OCI-LY3 (cell line): Measurements from ENCODE around the gene NVL.
"Not testable (repeated sequence)": the region's sequence is repeated elsewhere in the genome, so short reads cannot be mapped to it uniquely, and the experiment has no call there.

Source experiments
- H2AFZ ChIP-seq: fragments of 200-600, 300-600 bp; shearing (Covaris generic); 2 replicates; pipeline ENCODE4 v1.6.0; 2014; ENCODE audit warnings: antibody characterized with exemption, low read depth, low read length
- H3K27ac ChIP-seq: fragments of 200-600, 300-600 bp; sonication (generic); 2 replicates; pipeline ENCODE4 v1.5.1; 2014; ENCODE audit warnings: mild to moderate bottlenecking, low read length, moderate library complexity, mixed read lengths
- H3K27me3 ChIP-seq: fragments of 200-600, 300-600 bp; sonication (generic); 2 replicates; pipeline ENCODE4 v1.6.1; 2014; ENCODE audit warnings: low read depth, low read length, mixed read lengths
- H3K36me3 ChIP-seq: fragments of 200-600, 300-600 bp; sonication (generic); replicated peaks from 2 replicates; pipeline ENCODE3; 2014; ENCODE audit warnings: low read depth, low read length, mixed read lengths
- H3K4me1 ChIP-seq: fragments of 300-600, 200-600 bp; sonication (generic); 2 replicates; pipeline ENCODE4 v1.6.1; 2014; ENCODE audit warnings: low read length, mixed read lengths
- H3K4me2 ChIP-seq: fragments of 200-600, 300-600 bp; sonication (generic); 2 replicates; pipeline ENCODE4 v1.6.1; 2014; ENCODE audit warnings: low read length, mixed read lengths
- H3K4me3 ChIP-seq: fragments of 300-600, 200-600 bp; sonication (generic); 2 replicates; pipeline ENCODE4 v1.5.1; 2014; ENCODE audit warnings: antibody characterized with exemption, mild to moderate bottlenecking, low read length, moderate library complexity
- H3K79me2 ChIP-seq: fragments of 300-600, 200-600 bp; shearing (Covaris generic); 2 replicates; pipeline ENCODE4 v1.6.1; 2014; ENCODE audit warnings: mild to moderate bottlenecking, low read length, mixed read lengths
- H3K9ac ChIP-seq: fragments of 300-600, 200-600 bp; shearing (Covaris generic); 2 replicates; pipeline ENCODE4 v1.6.0; 2014; ENCODE audit warnings: mild to moderate bottlenecking, low read length, moderate library complexity
- H3K9me3 ChIP-seq: fragments of 200-600, 300-600 bp; shearing (Covaris generic); 2 replicates; pipeline ENCODE4 v1.6.1; 2014; ENCODE audit warnings: low read length, mixed read lengths; ENCODE audit not compliant: insufficient read depth
- H4K20me1 ChIP-seq: fragments of 200-600, 300-600 bp; sonication (generic); 2 replicates; pipeline ENCODE4 v1.6.1; 2016; ENCODE audit warnings: low read length, mixed read lengths; ENCODE audit not compliant: insufficient read depth
- EZH2phosphoT487 ChIP-seq: fragments of 200-600 bp; shearing (Covaris generic); IDR thresholded peaks from 2 replicates; pipeline ENCODE4 v1.6.1; 2018; ENCODE audit warnings: antibody characterized with exemption, mixed run types, low read depth
- TF ChIP-seq, protein P1 (sequence below): fragments of 200-600, 300-600 bp; sonication (generic); IDR thresholded peaks from 2 replicates; pipeline ENCODE4 v1.5.1; 2014; ENCODE audit warnings: antibody characterized with exemption, low read length, low read depth

The NVL gene

DNA sequence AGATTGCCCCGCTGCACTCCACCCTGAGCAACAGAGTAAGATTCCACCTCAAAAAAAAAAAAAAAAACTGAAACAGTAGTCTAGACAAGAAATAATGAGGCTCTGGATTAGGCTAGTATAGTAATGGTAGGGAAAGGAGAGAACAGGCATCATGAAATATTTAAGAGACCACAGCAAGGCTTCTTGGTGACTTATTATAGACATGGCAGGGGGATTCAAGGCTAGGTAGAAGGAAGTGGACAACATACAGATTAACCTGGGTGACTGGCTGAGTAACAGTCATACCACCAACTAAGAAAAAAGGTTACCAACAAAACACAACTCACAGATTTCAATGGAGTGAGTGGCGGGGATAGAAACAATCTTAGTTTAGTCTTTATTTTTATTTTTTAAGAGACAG is 8.3 kb downstream of the NVL start:
- H3K27ac ChIP-seq = no peak overlapping the region
- no peaks in the 10 kb centered on the region for H3K4me1 ChIP-seq

DNA sequence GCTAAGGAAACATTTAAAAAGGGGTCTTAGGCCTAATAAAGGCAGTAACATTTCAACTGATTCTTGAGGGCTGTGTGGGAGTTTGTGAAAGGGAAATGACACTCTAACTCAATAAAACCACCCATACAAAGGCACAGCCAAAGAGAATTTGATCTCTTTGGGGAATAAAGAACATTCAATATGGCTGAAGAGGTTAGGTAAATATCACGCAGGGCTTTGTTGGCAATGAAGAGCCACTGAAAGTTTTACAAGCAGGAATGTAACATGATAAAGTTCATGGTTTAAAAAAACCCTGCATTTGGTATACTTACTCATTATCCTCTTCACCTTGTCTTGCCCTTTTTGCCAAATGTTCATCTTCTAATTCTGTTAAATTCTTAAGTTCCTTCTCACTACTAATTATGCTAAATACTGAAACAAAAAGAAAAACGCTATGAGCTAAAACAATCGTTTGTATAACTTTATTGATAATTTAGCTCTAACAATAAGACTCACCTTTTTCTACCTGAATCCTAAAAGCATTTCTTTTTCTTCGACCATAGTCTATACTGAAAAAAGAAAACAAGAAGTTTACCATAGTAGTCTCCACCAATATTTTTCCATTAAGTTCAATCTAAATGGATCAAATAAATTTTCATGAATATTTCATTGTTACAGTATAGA is 12.5 kb downstream of the NVL start:
- Histone ChIP-seq H3K9me3 (no peaks in the 10 kb centered on the region), H2AFZ (no peak overlapping the region), H3K27ac (no peak overlapping the region), H4K20me1 (no peaks in the 10 kb centered on the region), H3K79me2 (peaks cover 19% of the 10 kb centered on the region), H3K27me3 (no peaks in the 10 kb centered on the region), H3K9ac (no peak overlapping the region), H3K36me3 (peaks cover 23% of the 10 kb centered on the region), H3K4me2 (no peak overlapping the region), H3K4me3 (no peak overlapping the region), H3K4me1 (no peaks in the 10 kb centered on the region)
- TF ChIP-seq EZH2phosphoT487 = no peak
- TF ChIP-seq, protein P1, sequence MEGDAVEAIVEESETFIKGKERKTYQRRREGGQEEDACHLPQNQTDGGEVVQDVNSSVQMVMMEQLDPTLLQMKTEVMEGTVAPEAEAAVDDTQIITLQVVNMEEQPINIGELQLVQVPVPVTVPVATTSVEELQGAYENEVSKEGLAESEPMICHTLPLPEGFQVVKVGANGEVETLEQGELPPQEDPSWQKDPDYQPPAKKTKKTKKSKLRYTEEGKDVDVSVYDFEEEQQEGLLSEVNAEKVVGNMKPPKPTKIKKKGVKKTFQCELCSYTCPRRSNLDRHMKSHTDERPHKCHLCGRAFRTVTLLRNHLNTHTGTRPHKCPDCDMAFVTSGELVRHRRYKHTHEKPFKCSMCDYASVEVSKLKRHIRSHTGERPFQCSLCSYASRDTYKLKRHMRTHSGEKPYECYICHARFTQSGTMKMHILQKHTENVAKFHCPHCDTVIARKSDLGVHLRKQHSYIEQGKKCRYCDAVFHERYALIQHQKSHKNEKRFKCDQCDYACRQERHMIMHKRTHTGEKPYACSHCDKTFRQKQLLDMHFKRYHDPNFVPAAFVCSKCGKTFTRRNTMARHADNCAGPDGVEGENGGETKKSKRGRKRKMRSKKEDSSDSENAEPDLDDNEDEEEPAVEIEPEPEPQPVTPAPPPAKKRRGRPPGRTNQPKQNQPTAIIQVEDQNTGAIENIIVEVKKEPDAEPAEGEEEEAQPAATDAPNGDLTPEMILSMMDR = no peak

More for the DNA sequence above, 8.3 kb downstream of the NVL start:
- Histone ChIP-seq H3K9me3 (no peaks in the 10 kb centered on the region), H2AFZ (no peak overlapping the region), H3K4me2 (no peak overlapping the region), H3K79me2 (peaks cover 48% of the 10 kb centered on the region), H4K20me1 (peaks cover 4% of the 10 kb centered on the region; the same call in 1 of the 2 replicates), H3K9ac (no peak overlapping the region), H3K36me3 (peaks cover 13% of the 10 kb centered on the region), H3K27me3 (no peaks in the 10 kb centered on the region), H3K4me3 (no peak overlapping the region)
- TF ChIP-seq, protein P1 = no peak
- TF ChIP-seq EZH2phosphoT487 = no peak

DNA sequence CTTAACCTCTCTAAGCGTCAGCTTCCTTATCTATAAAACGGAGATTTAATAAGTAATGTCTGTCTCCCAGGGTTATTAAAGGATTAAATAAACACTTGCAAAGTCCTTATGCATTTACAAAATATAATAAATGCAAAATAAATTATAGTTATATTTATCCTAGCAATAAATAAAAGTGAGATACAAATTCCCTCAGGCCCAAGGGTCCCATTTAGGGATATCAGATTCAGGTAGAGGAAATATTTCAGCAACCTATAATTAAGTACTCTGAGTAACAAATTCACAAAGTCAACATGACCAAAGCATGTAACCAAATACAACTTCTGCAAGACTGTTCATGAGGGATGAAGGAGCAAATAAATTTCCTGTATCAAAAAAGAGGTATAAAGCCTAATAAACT is 17.9 kb downstream of the NVL start:
- peaks cover 27% of the 10 kb centered on the region for H3K36me3 ChIP-seq
- no peak overlapping the region for H3K27ac ChIP-seq
- H3K79me2 ChIP-seq = no peaks in the 10 kb centered on the region
- no peaks in the 10 kb centered on the region for H3K4me1 ChIP-seq
- no peak overlapping the region for H3K4me3 ChIP-seq
- no peak overlapping the region for H2AFZ ChIP-seq
- TF ChIP-seq, protein P1 = no peak
- no peak for TF ChIP-seq EZH2phosphoT487
- no peak overlapping the region for H3K9ac ChIP-seq
- H3K9me3 ChIP-seq = no peaks in the 10 kb centered on the region
- H3K4me2 ChIP-seq = no peak overlapping the region
- H4K20me1 ChIP-seq = no peaks in the 10 kb centered on the region
- H3K27me3 ChIP-seq = no peaks in the 10 kb centered on the region

DNA sequence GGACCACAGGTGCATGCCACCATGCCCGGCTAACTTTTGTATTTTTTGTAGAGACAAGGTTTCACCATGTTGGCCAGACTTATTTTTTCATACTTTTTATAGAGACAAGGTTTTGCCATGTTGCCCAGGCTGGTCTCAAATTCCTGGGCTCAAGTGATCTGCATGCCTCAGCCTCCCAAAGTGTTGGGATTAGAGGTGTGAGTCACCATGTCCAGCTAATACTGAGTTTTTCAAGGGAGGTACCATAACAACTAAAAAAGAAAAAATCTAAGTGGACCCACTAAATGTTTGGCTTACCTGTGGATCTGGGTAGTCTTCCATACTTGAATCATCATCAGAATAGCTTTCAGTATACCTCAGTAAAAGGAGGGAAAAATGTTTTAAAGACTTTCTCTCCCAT is 18.5 kb downstream of the NVL start:
- H3K27ac ChIP-seq, H3K27me3 ChIP-seq, H3K4me2 ChIP-seq, H3K9me3 ChIP-seq, H3K4me3 ChIP-seq, H3K4me1 ChIP-seq, H4K20me1 ChIP-seq, H2AFZ ChIP-seq, H3K79me2 ChIP-seq, H3K9ac ChIP-seq: not testable (repeated sequence)
- peaks cover 27% of the 10 kb centered on the region for H3K36me3 ChIP-seq
